C4-2B (cell line): Measurements from ENCODE around the gene KCNMB2.

Source experiments
- CTCF ChIP-seq: fragments of 450-650 bp; conservative IDR thresholded peaks from 2 replicates; pipeline ENCODE4 v1.5.1; 2017; ENCODE audit warnings: mild to moderate bottlenecking
- ZFX ChIP-seq: fragments of 450-650 bp; IDR thresholded peaks from 2 replicates; pipeline ENCODE4 v1.6.1; 2017

- TF ChIP-seq CTCF (no peak), ZFX (no peak)
These were observed 258.5 kb downstream of the KCNMB2 start for GRCh38 chr3:178794711-178795110.
